Measurements from ENCODE around the gene VKORC1L1. TPM values are rescaled to one million over a fixed set of nuclear protein-coding genes. Genes with fewer than 3 reads are reported as not detected.
A peak's percentile ranks its signal among the peaks of the same experiment; 100 is the strongest.

VKORC1L1 gene
- total RNA-seq (2021) (28.3 to 30.2 TPM (median 28.5 TPM) in 3 replicates), Bru-seq, nascent RNA (percentile 84 among the genes with signal in this experiment)
- long read RNA-seq, experiment 1, full-length matches to known transcripts: 231 of 271 reads
- long read RNA-seq, experiment 1, partial matches to known transcripts: 6 of 271 reads
- long read RNA-seq, experiment 1, other reads (novel, unspliced or antisense): 34 of 271 reads
- long read RNA-seq, experiment 2, full-length matches to known transcripts: 37 of 70 reads
- long read RNA-seq, experiment 2, partial matches to known transcripts: 1 of 70 reads
- long read RNA-seq, experiment 2, other reads (novel, unspliced or antisense): 32 of 70 reads
- long read RNA-seq, experiment 3, full-length matches to known transcripts: 10 of 11 reads
- long read RNA-seq, experiment 3, partial matches to known transcripts: 0 of 11 reads
- long read RNA-seq, experiment 3, other reads (novel, unspliced or antisense): 1 of 11 reads

DNA sequence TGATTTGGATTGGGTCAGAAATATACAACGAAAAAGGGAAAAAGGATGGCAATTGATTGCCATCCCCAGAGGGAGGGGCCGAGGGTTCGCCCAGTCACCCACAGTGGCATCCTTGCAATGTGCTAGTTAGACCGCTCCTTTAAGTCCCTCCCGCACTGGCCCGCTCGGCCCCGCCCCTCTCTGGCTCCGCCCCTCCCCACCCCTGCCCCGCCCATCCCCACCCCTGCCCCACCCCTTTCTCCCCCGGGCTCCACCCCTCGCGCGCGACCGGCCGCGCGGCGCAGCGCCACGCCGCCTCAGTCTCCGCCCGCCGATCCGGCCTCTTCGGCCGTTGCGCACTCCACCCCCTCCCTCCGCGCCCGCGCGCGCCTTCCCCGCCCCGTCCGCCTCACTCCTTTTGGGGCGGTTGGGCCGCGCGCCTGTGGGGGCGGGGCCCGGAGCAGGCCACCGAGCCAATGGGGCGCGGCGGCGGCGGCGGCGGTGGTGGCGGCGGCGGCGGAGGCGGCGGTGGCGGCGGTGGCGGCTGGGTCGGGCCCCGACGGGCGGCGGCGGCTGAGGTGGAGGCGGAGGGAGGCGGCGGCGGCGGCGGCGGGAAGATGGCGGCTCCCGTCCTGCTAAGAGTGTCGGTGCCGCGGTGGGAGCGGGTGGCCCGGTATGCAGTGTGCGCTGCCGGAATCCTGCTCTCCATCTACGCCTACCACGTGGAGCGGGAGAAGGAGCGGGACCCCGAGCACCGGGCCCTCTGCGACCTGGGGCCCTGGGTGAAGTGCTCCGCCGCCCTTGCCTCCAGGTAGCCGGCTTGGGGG, at the start of gene VKORC1L1:
VKORC1L1 (plus strand) TSS at position 299 of the 806 bp plus-strand sequence; CDS start at position 597, 298 bp downstream.
- peaks cover 9% of the 10 kb centered on the region; the same call in 1 of the 2 replicates for H3K4me1 Mint-ChIP-seq
- POLR2A ChIA-PET: no interaction called here
- TF ChIP-seq ZNF263 (CRISPR knock-in tag; IDR thresholded peaks at IDR 0.05; ENCODE audit: low read depth) (no peak), SOX15 (CRISPR knock-in tag; IDR thresholded peaks at IDR 0.05) (no peak), SP1 (CRISPR knock-in tag; conservative IDR thresholded peaks at IDR 0.05) (peak; percentile 48), GTF2I (CRISPR knock-in tag; conservative IDR thresholded peaks at IDR 0.05) (no peak), JUN (CRISPR knock-in tag; IDR thresholded peaks at IDR 0.05) (0 out of 2 replicates have a peak, but pooled peaks have one; percentile 56), OVOL2 (CRISPR knock-in tag; IDR thresholded peaks at IDR 0.05; ENCODE audit: borderline replicate concordance) (no peak), SMAD3 (CRISPR knock-in tag; IDR thresholded peaks at IDR 0.05; ENCODE audit: borderline replicate concordance) (no peak), NR1H2 (CRISPR knock-in tag; IDR thresholded peaks at IDR 0.05) (no peak)
- TF ChIP-seq, protein P1, sequence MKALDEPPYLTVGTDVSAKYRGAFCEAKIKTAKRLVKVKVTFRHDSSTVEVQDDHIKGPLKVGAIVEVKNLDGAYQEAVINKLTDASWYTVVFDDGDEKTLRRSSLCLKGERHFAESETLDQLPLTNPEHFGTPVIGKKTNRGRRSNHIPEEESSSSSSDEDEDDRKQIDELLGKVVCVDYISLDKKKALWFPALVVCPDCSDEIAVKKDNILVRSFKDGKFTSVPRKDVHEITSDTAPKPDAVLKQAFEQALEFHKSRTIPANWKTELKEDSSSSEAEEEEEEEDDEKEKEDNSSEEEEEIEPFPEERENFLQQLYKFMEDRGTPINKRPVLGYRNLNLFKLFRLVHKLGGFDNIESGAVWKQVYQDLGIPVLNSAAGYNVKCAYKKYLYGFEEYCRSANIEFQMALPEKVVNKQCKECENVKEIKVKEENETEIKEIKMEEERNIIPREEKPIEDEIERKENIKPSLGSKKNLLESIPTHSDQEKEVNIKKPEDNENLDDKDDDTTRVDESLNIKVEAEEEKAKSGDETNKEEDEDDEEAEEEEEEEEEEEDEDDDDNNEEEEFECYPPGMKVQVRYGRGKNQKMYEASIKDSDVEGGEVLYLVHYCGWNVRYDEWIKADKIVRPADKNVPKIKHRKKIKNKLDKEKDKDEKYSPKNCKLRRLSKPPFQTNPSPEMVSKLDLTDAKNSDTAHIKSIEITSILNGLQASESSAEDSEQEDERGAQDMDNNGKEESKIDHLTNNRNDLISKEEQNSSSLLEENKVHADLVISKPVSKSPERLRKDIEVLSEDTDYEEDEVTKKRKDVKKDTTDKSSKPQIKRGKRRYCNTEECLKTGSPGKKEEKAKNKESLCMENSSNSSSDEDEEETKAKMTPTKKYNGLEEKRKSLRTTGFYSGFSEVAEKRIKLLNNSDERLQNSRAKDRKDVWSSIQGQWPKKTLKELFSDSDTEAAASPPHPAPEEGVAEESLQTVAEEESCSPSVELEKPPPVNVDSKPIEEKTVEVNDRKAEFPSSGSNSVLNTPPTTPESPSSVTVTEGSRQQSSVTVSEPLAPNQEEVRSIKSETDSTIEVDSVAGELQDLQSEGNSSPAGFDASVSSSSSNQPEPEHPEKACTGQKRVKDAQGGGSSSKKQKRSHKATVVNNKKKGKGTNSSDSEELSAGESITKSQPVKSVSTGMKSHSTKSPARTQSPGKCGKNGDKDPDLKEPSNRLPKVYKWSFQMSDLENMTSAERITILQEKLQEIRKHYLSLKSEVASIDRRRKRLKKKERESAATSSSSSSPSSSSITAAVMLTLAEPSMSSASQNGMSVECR (CRISPR knock-in tag; IDR thresholded peaks at IDR 0.05; ENCODE audit: borderline replicate concordance): no peak
- TF ChIP-seq, protein P2, sequence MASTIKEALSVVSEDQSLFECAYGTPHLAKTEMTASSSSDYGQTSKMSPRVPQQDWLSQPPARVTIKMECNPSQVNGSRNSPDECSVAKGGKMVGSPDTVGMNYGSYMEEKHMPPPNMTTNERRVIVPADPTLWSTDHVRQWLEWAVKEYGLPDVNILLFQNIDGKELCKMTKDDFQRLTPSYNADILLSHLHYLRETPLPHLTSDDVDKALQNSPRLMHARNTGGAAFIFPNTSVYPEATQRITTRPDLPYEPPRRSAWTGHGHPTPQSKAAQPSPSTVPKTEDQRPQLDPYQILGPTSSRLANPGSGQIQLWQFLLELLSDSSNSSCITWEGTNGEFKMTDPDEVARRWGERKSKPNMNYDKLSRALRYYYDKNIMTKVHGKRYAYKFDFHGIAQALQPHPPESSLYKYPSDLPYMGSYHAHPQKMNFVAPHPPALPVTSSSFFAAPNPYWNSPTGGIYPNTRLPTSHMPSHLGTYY (CRISPR knock-in tag; IDR thresholded peaks at IDR 0.05): no peak
- TF ChIP-seq, protein P3, sequence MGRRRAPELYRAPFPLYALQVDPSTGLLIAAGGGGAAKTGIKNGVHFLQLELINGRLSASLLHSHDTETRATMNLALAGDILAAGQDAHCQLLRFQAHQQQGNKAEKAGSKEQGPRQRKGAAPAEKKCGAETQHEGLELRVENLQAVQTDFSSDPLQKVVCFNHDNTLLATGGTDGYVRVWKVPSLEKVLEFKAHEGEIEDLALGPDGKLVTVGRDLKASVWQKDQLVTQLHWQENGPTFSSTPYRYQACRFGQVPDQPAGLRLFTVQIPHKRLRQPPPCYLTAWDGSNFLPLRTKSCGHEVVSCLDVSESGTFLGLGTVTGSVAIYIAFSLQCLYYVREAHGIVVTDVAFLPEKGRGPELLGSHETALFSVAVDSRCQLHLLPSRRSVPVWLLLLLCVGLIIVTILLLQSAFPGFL (CRISPR knock-in tag; IDR thresholded peaks at IDR 0.05; ENCODE audit: borderline replicate concordance): no peak
- TF ChIP-seq, protein P4, sequence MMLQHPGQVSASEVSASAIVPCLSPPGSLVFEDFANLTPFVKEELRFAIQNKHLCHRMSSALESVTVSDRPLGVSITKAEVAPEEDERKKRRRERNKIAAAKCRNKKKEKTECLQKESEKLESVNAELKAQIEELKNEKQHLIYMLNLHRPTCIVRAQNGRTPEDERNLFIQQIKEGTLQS (CRISPR knock-in tag; conservative IDR thresholded peaks at IDR 0.05): no peak
- TF ChIP-seq, protein P5, sequence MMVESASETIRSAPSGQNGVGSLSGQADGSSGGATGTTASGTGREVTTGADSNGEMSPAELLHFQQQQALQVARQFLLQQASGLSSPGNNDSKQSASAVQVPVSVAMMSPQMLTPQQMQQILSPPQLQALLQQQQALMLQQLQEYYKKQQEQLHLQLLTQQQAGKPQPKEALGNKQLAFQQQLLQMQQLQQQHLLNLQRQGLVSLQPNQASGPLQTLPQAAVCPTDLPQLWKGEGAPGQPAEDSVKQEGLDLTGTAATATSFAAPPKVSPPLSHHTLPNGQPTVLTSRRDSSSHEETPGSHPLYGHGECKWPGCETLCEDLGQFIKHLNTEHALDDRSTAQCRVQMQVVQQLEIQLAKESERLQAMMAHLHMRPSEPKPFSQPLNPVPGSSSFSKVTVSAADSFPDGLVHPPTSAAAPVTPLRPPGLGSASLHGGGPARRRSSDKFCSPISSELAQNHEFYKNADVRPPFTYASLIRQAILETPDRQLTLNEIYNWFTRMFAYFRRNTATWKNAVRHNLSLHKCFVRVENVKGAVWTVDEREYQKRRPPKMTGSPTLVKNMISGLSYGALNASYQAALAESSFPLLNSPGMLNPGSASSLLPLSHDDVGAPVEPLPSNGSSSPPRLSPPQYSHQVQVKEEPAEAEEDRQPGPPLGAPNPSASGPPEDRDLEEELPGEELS (CRISPR knock-in tag; IDR thresholded peaks at IDR 0.05): peak; percentile 66; the same call in 1 of the 2 replicates
- TF ChIP-seq, protein P6, sequence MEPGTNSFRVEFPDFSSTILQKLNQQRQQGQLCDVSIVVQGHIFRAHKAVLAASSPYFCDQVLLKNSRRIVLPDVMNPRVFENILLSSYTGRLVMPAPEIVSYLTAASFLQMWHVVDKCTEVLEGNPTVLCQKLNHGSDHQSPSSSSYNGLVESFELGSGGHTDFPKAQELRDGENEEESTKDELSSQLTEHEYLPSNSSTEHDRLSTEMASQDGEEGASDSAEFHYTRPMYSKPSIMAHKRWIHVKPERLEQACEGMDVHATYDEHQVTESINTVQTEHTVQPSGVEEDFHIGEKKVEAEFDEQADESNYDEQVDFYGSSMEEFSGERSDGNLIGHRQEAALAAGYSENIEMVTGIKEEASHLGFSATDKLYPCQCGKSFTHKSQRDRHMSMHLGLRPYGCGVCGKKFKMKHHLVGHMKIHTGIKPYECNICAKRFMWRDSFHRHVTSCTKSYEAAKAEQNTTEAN (CRISPR knock-in tag; IDR thresholded peaks at IDR 0.05): no peak
- TF ChIP-seq, protein P7, sequence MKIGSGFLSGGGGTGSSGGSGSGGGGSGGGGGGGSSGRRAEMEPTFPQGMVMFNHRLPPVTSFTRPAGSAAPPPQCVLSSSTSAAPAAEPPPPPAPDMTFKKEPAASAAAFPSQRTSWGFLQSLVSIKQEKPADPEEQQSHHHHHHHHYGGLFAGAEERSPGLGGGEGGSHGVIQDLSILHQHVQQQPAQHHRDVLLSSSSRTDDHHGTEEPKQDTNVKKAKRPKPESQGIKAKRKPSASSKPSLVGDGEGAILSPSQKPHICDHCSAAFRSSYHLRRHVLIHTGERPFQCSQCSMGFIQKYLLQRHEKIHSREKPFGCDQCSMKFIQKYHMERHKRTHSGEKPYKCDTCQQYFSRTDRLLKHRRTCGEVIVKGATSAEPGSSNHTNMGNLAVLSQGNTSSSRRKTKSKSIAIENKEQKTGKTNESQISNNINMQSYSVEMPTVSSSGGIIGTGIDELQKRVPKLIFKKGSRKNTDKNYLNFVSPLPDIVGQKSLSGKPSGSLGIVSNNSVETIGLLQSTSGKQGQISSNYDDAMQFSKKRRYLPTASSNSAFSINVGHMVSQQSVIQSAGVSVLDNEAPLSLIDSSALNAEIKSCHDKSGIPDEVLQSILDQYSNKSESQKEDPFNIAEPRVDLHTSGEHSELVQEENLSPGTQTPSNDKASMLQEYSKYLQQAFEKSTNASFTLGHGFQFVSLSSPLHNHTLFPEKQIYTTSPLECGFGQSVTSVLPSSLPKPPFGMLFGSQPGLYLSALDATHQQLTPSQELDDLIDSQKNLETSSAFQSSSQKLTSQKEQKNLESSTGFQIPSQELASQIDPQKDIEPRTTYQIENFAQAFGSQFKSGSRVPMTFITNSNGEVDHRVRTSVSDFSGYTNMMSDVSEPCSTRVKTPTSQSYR (CRISPR knock-in tag; IDR thresholded peaks at IDR 0.05): no peak
- TF ChIP-seq, protein P8, sequence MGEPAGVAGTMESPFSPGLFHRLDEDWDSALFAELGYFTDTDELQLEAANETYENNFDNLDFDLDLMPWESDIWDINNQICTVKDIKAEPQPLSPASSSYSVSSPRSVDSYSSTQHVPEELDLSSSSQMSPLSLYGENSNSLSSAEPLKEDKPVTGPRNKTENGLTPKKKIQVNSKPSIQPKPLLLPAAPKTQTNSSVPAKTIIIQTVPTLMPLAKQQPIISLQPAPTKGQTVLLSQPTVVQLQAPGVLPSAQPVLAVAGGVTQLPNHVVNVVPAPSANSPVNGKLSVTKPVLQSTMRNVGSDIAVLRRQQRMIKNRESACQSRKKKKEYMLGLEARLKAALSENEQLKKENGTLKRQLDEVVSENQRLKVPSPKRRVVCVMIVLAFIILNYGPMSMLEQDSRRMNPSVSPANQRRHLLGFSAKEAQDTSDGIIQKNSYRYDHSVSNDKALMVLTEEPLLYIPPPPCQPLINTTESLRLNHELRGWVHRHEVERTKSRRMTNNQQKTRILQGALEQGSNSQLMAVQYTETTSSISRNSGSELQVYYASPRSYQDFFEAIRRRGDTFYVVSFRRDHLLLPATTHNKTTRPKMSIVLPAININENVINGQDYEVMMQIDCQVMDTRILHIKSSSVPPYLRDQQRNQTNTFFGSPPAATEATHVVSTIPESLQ (CRISPR knock-in tag; IDR thresholded peaks at IDR 0.05): no peak
- TF ChIP-seq, protein P9, sequence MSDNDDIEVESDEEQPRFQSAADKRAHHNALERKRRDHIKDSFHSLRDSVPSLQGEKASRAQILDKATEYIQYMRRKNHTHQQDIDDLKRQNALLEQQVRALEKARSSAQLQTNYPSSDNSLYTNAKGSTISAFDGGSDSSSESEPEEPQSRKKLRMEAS (CRISPR knock-in tag; IDR thresholded peaks at IDR 0.05): peak; percentile 44; the same call in 1 of the 2 replicates

More for the DNA sequence above, at the start of gene VKORC1L1:
- H3K27ac Mint-ChIP-seq: peak within 1 kb of the TSS; percentile 91; the same call in 1 of the 2 replicates
- peak within 1 kb of the TSS; percentile 88 for H3K4me3 Mint-ChIP-seq
- peaks cover 2% of the 10 kb centered on the region; the same call in 1 of the 2 replicates for H3K36me3 Mint-ChIP-seq
- CTCF ChIA-PET: no interaction called here
- DNase-seq (ENCODE audit: low spot score) (peak; percentile 94), ATAC-seq (peak; percentile 93)
- H3K9me3 Mint-ChIP-seq: no peaks in the 10 kb centered on the region
- H3K27me3 Mint-ChIP-seq (ENCODE audit: low read depth): no peaks in the 10 kb centered on the region; the same call in 1 of the 2 replicates

Measured in WTC11 (cell line).